Memory B cell (primary cell): ENCODE results near the gene APC2.
"Not testable (repeated sequence)": the region's sequence is repeated elsewhere in the genome, so short reads cannot be mapped to it uniquely, and the experiment has no call there.

Experiments used
- ATAC-seq: fragments of 150-1000 bp; cut with Tn5 transposase; 2 replicates; pipeline ENCODE4 v1.10.0; 2021; ENCODE audit warnings: low read depth, mild to moderate bottlenecking, moderate library complexity
- DNase-seq, 2 donors: peaks; one replicate each; pipeline ENCODE4 v3.0.0; 2022; ENCODE audit warnings: low spot score in 2 of 2
- H3K27ac Mint-ChIP-seq: one replicate; pipeline ENCODE4 v1.8.0; 2022; ENCODE audit warnings: mild to moderate bottlenecking, moderate library complexity, mixed read lengths
- H3K27me3 Mint-ChIP-seq: one replicate; pipeline ENCODE4 v1.8.0; 2022; ENCODE audit warnings: mixed read lengths
- H3K36me3 Mint-ChIP-seq: one replicate; pipeline ENCODE4 v1.8.0; 2022; ENCODE audit warnings: mild to moderate bottlenecking, mixed read lengths
- H3K4me1 Mint-ChIP-seq: one replicate; pipeline ENCODE4 v1.8.0; 2022; ENCODE audit warnings: mixed read lengths
- H3K4me3 Mint-ChIP-seq: one replicate; pipeline ENCODE4 v1.8.0; 2022; ENCODE audit warnings: mild to moderate bottlenecking, moderate library complexity, mixed read lengths
- H3K9me3 Mint-ChIP-seq: one replicate; pipeline ENCODE4 v1.8.0; 2022; ENCODE audit warnings: mixed read lengths

APC2 gene

GRCh38 chr19:1410136-1410786 is 39.7 kb upstream of the APC2 start:
- H3K9me3 Mint-ChIP-seq = no peaks in the 10 kb centered on the region
- no peak for ATAC-seq
- peaks cover 35% of the 10 kb centered on the region for H3K4me1 Mint-ChIP-seq
- no peaks in the 10 kb centered on the region for H3K27me3 Mint-ChIP-seq
- peak overlapping the region; percentile 88 for H3K4me3 Mint-ChIP-seq
- H3K36me3 Mint-ChIP-seq = no peaks in the 10 kb centered on the region
- H3K27ac Mint-ChIP-seq = peak overlapping the region; percentile 9
- no peak for DNase-seq

- H3K4me1 Mint-ChIP-seq = peaks cover 37% of the 10 kb centered on the region
- no peaks in the 10 kb centered on the region for H3K27me3 Mint-ChIP-seq
- DNase-seq (no peak), ATAC-seq (no peak)
- H3K36me3 Mint-ChIP-seq = no peaks in the 10 kb centered on the region
- peak overlapping the region; percentile 9 for H3K27ac Mint-ChIP-seq
- H3K9me3 Mint-ChIP-seq = no peaks in the 10 kb centered on the region
- H3K4me3 Mint-ChIP-seq = peak overlapping the region; percentile 88
Measured at GRCh38 chr19:1410789-1411188, 39.1 kb upstream of the APC2 start.

GRCh38 chr19:1411255-1412191 is 38.4 kb upstream of the APC2 start:
- H3K36me3 Mint-ChIP-seq = no peaks in the 10 kb centered on the region
- H3K27ac Mint-ChIP-seq = no peak overlapping the region
- DNase-seq = no peak
- peaks cover 37% of the 10 kb centered on the region for H3K4me1 Mint-ChIP-seq
- ATAC-seq = no peak
- H3K27me3 Mint-ChIP-seq = no peaks in the 10 kb centered on the region
- no peaks in the 10 kb centered on the region for H3K9me3 Mint-ChIP-seq
- H3K4me3 Mint-ChIP-seq = peak overlapping the region; percentile 8

GRCh38 chr19:1412323-1412923 is 37.5 kb upstream of the APC2 start:
- Mint-ChIP-seq H3K36me3 (peaks cover 2% of the 10 kb centered on the region), H3K4me3 (no peak overlapping the region), H3K27ac (no peak overlapping the region), H3K4me1 (peaks cover 36% of the 10 kb centered on the region), H3K9me3 (no peaks in the 10 kb centered on the region), H3K27me3 (no peaks in the 10 kb centered on the region)
- DNase-seq (no peak), ATAC-seq (no peak)

GRCh38 chr19:1412995-1413800 is 36.7 kb upstream of the APC2 start:
- Mint-ChIP-seq H3K36me3 (peaks cover 4% of the 10 kb centered on the region), H3K27ac (no peak overlapping the region), H3K4me1 (peaks cover 36% of the 10 kb centered on the region), H3K9me3 (no peaks in the 10 kb centered on the region), H3K27me3 (no peaks in the 10 kb centered on the region), H3K4me3 (no peak overlapping the region)
- ATAC-seq (no peak), DNase-seq (no peak)

GRCh38 chr19:1416014-1416841 is 33.7 kb upstream of the APC2 start:
- Mint-ChIP-seq H3K36me3 (peaks cover 13% of the 10 kb centered on the region), H3K9me3 (no peaks in the 10 kb centered on the region), H3K4me1 (peaks cover 18% of the 10 kb centered on the region), H3K27me3 (no peaks in the 10 kb centered on the region), H3K4me3 (no peak overlapping the region), H3K27ac (no peak overlapping the region)
- DNase-seq (no peak), ATAC-seq (no peak)

- DNase-seq = no peak
- H3K27me3 Mint-ChIP-seq = no peaks in the 10 kb centered on the region
- H3K36me3 Mint-ChIP-seq = peaks cover 13% of the 10 kb centered on the region
- H3K4me3 Mint-ChIP-seq = no peak overlapping the region
- H3K4me1 Mint-ChIP-seq = peaks cover 12% of the 10 kb centered on the region
- ATAC-seq = no peak
- H3K27ac Mint-ChIP-seq = peak overlapping the region; percentile 55
- H3K9me3 Mint-ChIP-seq = no peaks in the 10 kb centered on the region
Measured at GRCh38 chr19:1417145-1417544, 32.8 kb upstream of the APC2 start.

GRCh38 chr19:1417681-1418495 is 32.0 kb upstream of the APC2 start:
- DNase-seq = no peak
- peaks cover 16% of the 10 kb centered on the region for H3K36me3 Mint-ChIP-seq
- H3K27me3 Mint-ChIP-seq = no peaks in the 10 kb centered on the region
- peaks cover 12% of the 10 kb centered on the region for H3K4me1 Mint-ChIP-seq
- no peak for ATAC-seq
- H3K27ac Mint-ChIP-seq = peak overlapping the region; percentile 55
- H3K9me3 Mint-ChIP-seq = no peaks in the 10 kb centered on the region
- H3K4me3 Mint-ChIP-seq = no peak overlapping the region

GRCh38 chr19:1418496-1418775 is 31.5 kb upstream of the APC2 start:
- Mint-ChIP-seq H3K9me3 (no peaks in the 10 kb centered on the region), H3K27me3 (no peaks in the 10 kb centered on the region), H3K36me3 (peaks cover 21% of the 10 kb centered on the region), H3K27ac (no peak overlapping the region), H3K4me3 (no peak overlapping the region), H3K4me1 (peaks cover 12% of the 10 kb centered on the region)
- DNase-seq (no peak), ATAC-seq (no peak)

- no peak overlapping the region for H3K4me3 Mint-ChIP-seq
- H3K27ac Mint-ChIP-seq = no peak overlapping the region
- ATAC-seq (no peak), DNase-seq (no peak)
- peaks cover 24% of the 10 kb centered on the region for H3K36me3 Mint-ChIP-seq
- peaks cover 12% of the 10 kb centered on the region for H3K4me1 Mint-ChIP-seq
- H3K27me3 Mint-ChIP-seq = no peaks in the 10 kb centered on the region
- H3K9me3 Mint-ChIP-seq = no peaks in the 10 kb centered on the region
Measured at GRCh38 chr19:1418951-1419738, 30.8 kb upstream of the APC2 start.

GRCh38 chr19:1420085-1420484 is 29.8 kb upstream of the APC2 start:
- ATAC-seq, H3K4me1 Mint-ChIP-seq, H3K4me3 Mint-ChIP-seq, H3K27ac Mint-ChIP-seq, H3K27me3 Mint-ChIP-seq, H3K9me3 Mint-ChIP-seq, DNase-seq: not testable (repeated sequence)
- peaks cover 29% of the 10 kb centered on the region for H3K36me3 Mint-ChIP-seq

- DNase-seq (no peak), ATAC-seq (no peak)
- H3K9me3 Mint-ChIP-seq = no peaks in the 10 kb centered on the region
- no peaks in the 10 kb centered on the region for H3K27me3 Mint-ChIP-seq
- H3K4me1 Mint-ChIP-seq = peaks cover 6% of the 10 kb centered on the region
- H3K36me3 Mint-ChIP-seq = peaks cover 30% of the 10 kb centered on the region
- no peak overlapping the region for H3K27ac Mint-ChIP-seq
- no peak overlapping the region for H3K4me3 Mint-ChIP-seq
Measured at GRCh38 chr19:1420590-1420989, 29.3 kb upstream of the APC2 start.
